ENCODE measurements around the gene USP37. TPM values are rescaled to one million over a fixed set of nuclear protein-coding genes. Genes with fewer than 3 reads are reported as not detected.

The USP37 gene
- total RNA-seq, 1 donor from 2014 or later, result 25.5 TPM

- no peak for DNase-seq (ENCODE audit: low spot score, unreplicated experiment)
- no peaks in the 10 kb centered on the region for H3K9me3 Mint-ChIP-seq (ENCODE audit: low read depth)
- no peaks in the 10 kb centered on the region for H3K27me3 Mint-ChIP-seq
- no peak overlapping the region for H3K4me3 Mint-ChIP-seq (ENCODE audit: low read depth)
- no peak for TF ChIP-seq CTCF (IDR thresholded peaks at IDR 0.05; ENCODE audit: unreplicated experiment)
- no peak overlapping the region for H3K27ac Mint-ChIP-seq
- peaks cover 23% of the 10 kb centered on the region for H3K36me3 Mint-ChIP-seq (ENCODE audit: insufficient read depth)
- H3K4me1 Mint-ChIP-seq (ENCODE audit: low read depth), result no peaks in the 10 kb centered on the region
Observed at GRCh38 chr2:218513676-218514075, 54.5 kb downstream of the USP37 start.

- Mint-ChIP-seq H3K27ac (no peak overlapping the region), H3K4me3 (ENCODE audit: low read depth) (no peak overlapping the region)
Observed at GRCh38 chr2:218508299-218508698, 59.9 kb downstream of the USP37 start.

GRCh38 chr2:218505754-218506371, 62.3 kb downstream of the USP37 start:
- Mint-ChIP-seq H3K36me3 (ENCODE audit: insufficient read depth) (peaks cover 10% of the 10 kb centered on the region), H3K4me3 (ENCODE audit: low read depth) (no peak overlapping the region), H3K27me3 (no peaks in the 10 kb centered on the region), H3K4me1 (ENCODE audit: low read depth) (peaks cover 6% of the 10 kb centered on the region), H3K9me3 (ENCODE audit: low read depth) (no peaks in the 10 kb centered on the region), H3K27ac (no peak overlapping the region)
- TF ChIP-seq CTCF (IDR thresholded peaks at IDR 0.05; ENCODE audit: unreplicated experiment), result no peak
- no peak for DNase-seq (ENCODE audit: low spot score, unreplicated experiment)

More at GRCh38 chr2:218508299-218508698, 59.9 kb downstream of the USP37 start:
- no peak for TF ChIP-seq CTCF (IDR thresholded peaks at IDR 0.05; ENCODE audit: unreplicated experiment)
- H3K4me1 Mint-ChIP-seq (ENCODE audit: low read depth), result no peaks in the 10 kb centered on the region
- DNase-seq (ENCODE audit: low spot score, unreplicated experiment), result no peak
- peaks cover 12% of the 10 kb centered on the region for H3K36me3 Mint-ChIP-seq (ENCODE audit: insufficient read depth)
- no peaks in the 10 kb centered on the region for H3K9me3 Mint-ChIP-seq (ENCODE audit: low read depth)
- no peaks in the 10 kb centered on the region for H3K27me3 Mint-ChIP-seq

GRCh38 chr2:218501665-218502064, 66.5 kb downstream of the USP37 start:
- no peak for TF ChIP-seq CTCF (IDR thresholded peaks at IDR 0.05; ENCODE audit: unreplicated experiment)
- Mint-ChIP-seq H3K27ac (peak overlapping the region; percentile 88), H3K4me1 (ENCODE audit: low read depth) (peaks cover 6% of the 10 kb centered on the region), H3K9me3 (ENCODE audit: low read depth) (no peaks in the 10 kb centered on the region), H3K36me3 (ENCODE audit: insufficient read depth) (peaks cover 11% of the 10 kb centered on the region), H3K27me3 (no peaks in the 10 kb centered on the region), H3K4me3 (ENCODE audit: low read depth) (no peak overlapping the region)
- DNase-seq (ENCODE audit: low spot score, unreplicated experiment), result no peak

- no peak overlapping the region for H3K27ac Mint-ChIP-seq
Observed at GRCh38 chr2:218500501-218501060, 67.6 kb downstream of the USP37 start.

More at GRCh38 chr2:218500501-218501060, 67.6 kb downstream of the USP37 start:
- peaks cover 6% of the 10 kb centered on the region for H3K4me1 Mint-ChIP-seq (ENCODE audit: low read depth)
- H3K36me3 Mint-ChIP-seq (ENCODE audit: insufficient read depth), result peaks cover 9% of the 10 kb centered on the region
- no peak for DNase-seq (ENCODE audit: low spot score, unreplicated experiment)
- H3K4me3 Mint-ChIP-seq (ENCODE audit: low read depth), result no peak overlapping the region
- no peaks in the 10 kb centered on the region for H3K27me3 Mint-ChIP-seq
- H3K9me3 Mint-ChIP-seq (ENCODE audit: low read depth), result no peaks in the 10 kb centered on the region
- no peak for TF ChIP-seq CTCF (IDR thresholded peaks at IDR 0.05; ENCODE audit: unreplicated experiment)

Measured in progenitor cell of endocrine pancreas (in vitro differentiated cells).